ENCODE results near the gene RASAL2. TPM values are rescaled to one million over a fixed set of nuclear protein-coding genes. Genes with fewer than 3 reads are reported as not detected.

Gene RASAL2
- total and polyA plus RNA-seq, 2 of the 13 experiments (the other 11 are each of a cell fraction or from before 2014, with no cell fraction given) = 5.4 to 5.9 TPM

- Histone ChIP-seq H3K79me2 (ENCODE audit: insufficient read depth, low read length) (no peaks in the 10 kb centered on the region), H3K4me1 (ENCODE audit: insufficient read depth, low read length) (no peaks in the 10 kb centered on the region), H3K4me3 (replicated peaks in 1 of 3; ENCODE audit: insufficient read depth in 1 of 3, low read depth in 2 of 3, low read length in 3 of 3) (no peak overlapping the region), H3K4me2 (ENCODE audit: low read depth, low read length) (no peak overlapping the region), H3K27ac (ENCODE audit: extremely low read length, insufficient read depth, low read length) (no peak overlapping the region), H3K9ac (ENCODE audit: insufficient read depth, low read depth, low read length) (no peak overlapping the region), H3K27me3 (ENCODE audit: control insufficient read depth in 1 of 2, insufficient read depth in 2 of 2, low read length in 2 of 2) (no peaks in the 10 kb centered on the region), H3K9me3 (ENCODE audit: low read length) (no peaks in the 10 kb centered on the region), H3K36me3 (replicated peaks in 1 of 2; ENCODE audit: control insufficient read depth in 1 of 2, insufficient read depth in 2 of 2, low read length in 2 of 2) (no peaks in the 10 kb centered on the region), H2AFZ (ENCODE audit: low read length) (no peak overlapping the region), H4K20me1 (ENCODE audit: insufficient read depth, low read length) (no peaks in the 10 kb centered on the region)
- ChIA-PET CTCF (ENCODE audit: low intra/inter-chr PET ratio, low total read pairs) (no interaction called here), POLR2A (no interaction called here)
- BruUV-seq (replicated peaks) = no TSS peak
- 0 out of 2 replicates have a peak, but pooled peaks have one; percentile 5 for TF ChIP-seq MAFF (IDR thresholded peaks at IDR 0.05; ENCODE audit: low read depth, low read length)
- TF ChIP-seq MAFK (conservative IDR thresholded peaks at IDR 0.05 in 1 of 2, IDR thresholded peaks at IDR 0.05 in 1 of 2; ENCODE audit: low read length in 2 of 2) = peak; percentile 3 to 50; a peak in 2 of 4 replicates
- TF ChIP-seq ZNF782 (CRISPR knock-in tag; IDR thresholded peaks at IDR 0.05; ENCODE audit: borderline replicate concordance) = no peak
- no peak for ATAC-seq
- FAIRE-seq = no peak
- in situ Hi-C loops (cut with HindIII; ENCODE audit: extremely low pct_ligation_motif_present, low pct_unique_long_range_greater_than_20kb) = no loop called here
- intact Hi-C loops (cut with micrococcal nuclease; ENCODE audit: unreplicated experiment) = no loop called here
- no peak for DNase-seq (ENCODE audit: low spot score)
- 70% methylated on average over 2 of the region's 2 CpGs for WGBS (ENCODE audit: low lambda C conversion rate)
Measured at GRCh38 chr1:178407215-178407614, 313.3 kb downstream of the RASAL2 start.

GRCh38 chr1:178407655-178408054 is 313.8 kb downstream of the RASAL2 start:
- H3K4me3 ChIP-seq (replicated peaks in 1 of 3; ENCODE audit: insufficient read depth in 1 of 3, low read depth in 2 of 3, low read length in 3 of 3) = no peak overlapping the region
- H3K27ac ChIP-seq (ENCODE audit: extremely low read length, insufficient read depth, low read length) = no peak overlapping the region
- no peak for ATAC-seq
- H3K4me1 ChIP-seq (ENCODE audit: insufficient read depth, low read length) = no peaks in the 10 kb centered on the region
- FAIRE-seq = no peak
- CTCF ChIA-PET (ENCODE audit: low intra/inter-chr PET ratio, low total read pairs) = no interaction called here
- in situ Hi-C loops (cut with HindIII; ENCODE audit: extremely low pct_ligation_motif_present, low pct_unique_long_range_greater_than_20kb) = no loop called here
- no peak for DNase-seq (ENCODE audit: low spot score)
- no peaks in the 10 kb centered on the region for H3K36me3 ChIP-seq (replicated peaks in 1 of 2; ENCODE audit: control insufficient read depth in 1 of 2, insufficient read depth in 2 of 2, low read length in 2 of 2)
- POLR2A ChIA-PET = no interaction called here
- H3K4me2 ChIP-seq (ENCODE audit: low read depth, low read length) = no peak overlapping the region
- no peaks in the 10 kb centered on the region for H3K27me3 ChIP-seq (ENCODE audit: control insufficient read depth in 1 of 2, insufficient read depth in 2 of 2, low read length in 2 of 2)
- no peaks in the 10 kb centered on the region for H3K79me2 ChIP-seq (ENCODE audit: insufficient read depth, low read length)
- H3K9me3 ChIP-seq (ENCODE audit: low read length) = no peaks in the 10 kb centered on the region
- WGBS (ENCODE audit: low lambda C conversion rate) = 93% methylated on average over 4 of the region's 4 CpGs
- intact Hi-C loops (cut with micrococcal nuclease; ENCODE audit: unreplicated experiment) = no loop called here
- no peak overlapping the region for H2AFZ ChIP-seq (ENCODE audit: low read length)
- H3K9ac ChIP-seq (ENCODE audit: insufficient read depth, low read depth, low read length) = no peak overlapping the region
- H4K20me1 ChIP-seq (ENCODE audit: insufficient read depth, low read length) = no peaks in the 10 kb centered on the region
- no TSS peak for BruUV-seq (replicated peaks)
- TF ChIP-seq ZNF740 (CRISPR knock-in tag; IDR thresholded peaks at IDR 0.05) = peak; percentile 83
- no peak for TF ChIP-seq ZNF3 (CRISPR knock-in tag; IDR thresholded peaks at IDR 0.05)

Data from HepG2 (cell line).